IPS DF 6.9 (cell line): ENCODE data around the gene POR.

ENCODE experiments used
- DNase-seq: peaks from one replicate; pipeline ENCODE4 v3.0.0-alpha.2; 2013; ENCODE audit warnings: low read depth, low spot score
- H3K27ac ChIP-seq: one replicate; pipeline ENCODE4 v1.5.1; 2013; ENCODE audit warnings: low read length, control low read depth
- H3K27me3 ChIP-seq: 2 replicates; pipeline ENCODE4 v1.6.1; 2013; ENCODE audit warnings: mild to moderate bottlenecking, low read length; ENCODE audit not compliant: control insufficient read depth, insufficient read depth
- H3K36me3 ChIP-seq: 2 replicates; pipeline ENCODE4 v1.6.1; 2013; ENCODE audit warnings: low read length; ENCODE audit not compliant: control insufficient read depth, insufficient read depth
- H3K4me1 ChIP-seq: 2 replicates; pipeline ENCODE4 v1.6.1; 2013; ENCODE audit warnings: low read length; ENCODE audit not compliant: control insufficient read depth, insufficient read depth
- H3K4me3 ChIP-seq: 2 replicates; pipeline ENCODE4 v1.5.1; 2013; ENCODE audit warnings: mild to moderate bottlenecking, low read length
- H3K9me3 ChIP-seq: 2 replicates; pipeline ENCODE4 v1.6.1; 2013; ENCODE audit warnings: low read length, inconsistent platforms; ENCODE audit not compliant: control insufficient read depth, insufficient read depth
- WGBS: extraction: QIAGEN DNeasy Blood & Tissue Kit; methylation state at CpG from one replicate; pipeline ENCODE4 v1.1.7; 2013; ENCODE audit warnings: mixed read lengths, missing lambda C conversion rate; ENCODE audit not compliant: insufficient read length, insufficient coverage; 5-methylcytosine and 5-hydroxymethylcytosine counted together

The POR gene

DNA sequence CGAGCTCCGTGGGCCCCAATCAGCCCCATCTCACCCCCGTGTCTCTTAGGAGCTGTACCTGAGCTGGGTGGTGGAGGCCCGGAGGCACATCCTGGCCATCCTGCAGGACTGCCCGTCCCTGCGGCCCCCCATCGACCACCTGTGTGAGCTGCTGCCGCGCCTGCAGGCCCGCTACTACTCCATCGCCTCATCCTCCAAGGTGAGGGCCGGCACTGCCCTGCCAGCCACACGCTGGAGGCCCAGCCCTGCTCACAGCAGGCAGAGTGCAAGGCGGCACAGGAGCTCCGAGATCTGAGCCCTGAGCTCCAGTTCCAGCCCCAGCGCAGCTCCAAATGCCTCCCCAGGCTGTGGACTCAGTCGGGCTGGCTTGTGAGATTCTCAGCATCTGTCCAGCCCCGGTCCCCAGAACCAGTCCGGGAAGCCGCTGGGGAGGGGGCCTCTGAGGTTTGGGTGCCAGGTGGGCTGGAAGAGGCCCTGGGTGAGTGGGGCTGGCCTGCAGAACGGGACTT is 70.1 kb downstream of the POR start:
- Histone ChIP-seq H3K27ac (no peak overlapping the region), H3K4me1 (peaks cover 10% of the 10 kb centered on the region), H3K9me3 (no peaks in the 10 kb centered on the region), H3K4me3 (no peak overlapping the region), H3K36me3 (peaks cover 59% of the 10 kb centered on the region), H3K27me3 (no peaks in the 10 kb centered on the region)
- DNase-seq, result no peak
- no CpG with 5 or more reads among the region's 21 CpGs for WGBS

GRCh38 chr7:75985518-75986146 is 70.7 kb downstream of the POR start:
- Histone ChIP-seq H3K36me3 (peaks cover 55% of the 10 kb centered on the region), H3K27me3 (no peaks in the 10 kb centered on the region), H3K27ac (no peak overlapping the region), H3K9me3 (no peaks in the 10 kb centered on the region), H3K4me1 (peaks cover 11% of the 10 kb centered on the region), H3K4me3 (no peak overlapping the region)
- no peak for DNase-seq
- WGBS, result no CpG with 5 or more reads among the region's 41 CpGs

- Histone ChIP-seq H3K4me1 (peaks cover 14% of the 10 kb centered on the region), H3K36me3 (peaks cover 48% of the 10 kb centered on the region), H3K27me3 (no peaks in the 10 kb centered on the region), H3K9me3 (no peaks in the 10 kb centered on the region), H3K4me3 (no peak overlapping the region), H3K27ac (no peak overlapping the region)
- no CpG with 5 or more reads among the region's 20 CpGs for WGBS
- no peak for DNase-seq
Measured at GRCh38 chr7:75986147-75986781, 71.3 kb downstream of the POR start.

DNA sequence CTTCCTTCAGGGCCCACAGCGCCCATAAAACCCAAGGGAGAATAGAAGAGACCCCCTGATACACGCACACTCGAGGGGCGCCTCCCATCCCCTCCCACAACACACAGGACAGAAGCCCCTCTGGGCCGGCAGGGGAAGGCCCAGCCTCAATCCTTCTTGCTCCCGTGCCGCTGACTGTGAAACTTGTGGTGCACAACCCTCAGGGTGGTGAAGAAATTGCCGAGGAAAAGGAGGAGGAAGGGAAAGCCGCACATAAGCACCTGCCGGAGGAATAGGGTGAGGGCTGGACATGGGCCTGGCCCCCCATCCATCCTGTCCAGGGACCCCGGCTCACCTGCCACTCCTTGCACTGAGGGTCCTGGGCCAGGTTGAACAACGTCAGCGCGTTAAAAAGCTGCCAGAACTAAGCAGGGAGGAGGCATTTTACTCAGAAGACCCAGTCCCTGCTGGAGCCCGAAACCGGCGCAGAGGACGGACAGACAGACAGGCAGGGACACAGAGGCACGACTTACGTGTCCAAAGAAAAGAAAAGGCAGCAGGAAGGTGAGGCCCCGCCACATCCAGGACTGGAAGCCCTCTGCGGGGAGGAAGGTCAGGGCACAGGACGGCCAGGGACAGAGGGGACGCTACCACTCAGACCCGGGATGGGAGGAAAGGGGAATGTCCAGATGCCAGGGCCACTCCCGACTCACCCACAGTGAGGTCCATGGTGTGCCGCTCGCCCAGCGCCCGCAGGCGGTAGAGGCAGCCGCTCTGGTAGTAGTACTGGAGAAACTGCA is 72.3 kb downstream of the POR start:
- no peaks in the 10 kb centered on the region for H3K9me3 ChIP-seq
- H3K27me3 ChIP-seq, result no peaks in the 10 kb centered on the region
- H3K36me3 ChIP-seq, result peaks cover 39% of the 10 kb centered on the region
- WGBS, result no CpG with 5 or more reads among the region's 32 CpGs
- H3K4me3 ChIP-seq, result no peak overlapping the region
- peaks cover 14% of the 10 kb centered on the region for H3K4me1 ChIP-seq
- H3K27ac ChIP-seq, result no peak overlapping the region
- DNase-seq, result no peak

GRCh38 chr7:75987805-75988567 is 73.0 kb downstream of the POR start:
- no peak overlapping the region for H3K4me3 ChIP-seq
- no peak for DNase-seq
- no peaks in the 10 kb centered on the region for H3K9me3 ChIP-seq
- H3K36me3 ChIP-seq, result peaks cover 37% of the 10 kb centered on the region
- no peak overlapping the region for H3K27ac ChIP-seq
- peaks cover 14% of the 10 kb centered on the region for H3K4me1 ChIP-seq
- WGBS, result no CpG with 5 or more reads among the region's 30 CpGs
- H3K27me3 ChIP-seq, result no peaks in the 10 kb centered on the region

DNA sequence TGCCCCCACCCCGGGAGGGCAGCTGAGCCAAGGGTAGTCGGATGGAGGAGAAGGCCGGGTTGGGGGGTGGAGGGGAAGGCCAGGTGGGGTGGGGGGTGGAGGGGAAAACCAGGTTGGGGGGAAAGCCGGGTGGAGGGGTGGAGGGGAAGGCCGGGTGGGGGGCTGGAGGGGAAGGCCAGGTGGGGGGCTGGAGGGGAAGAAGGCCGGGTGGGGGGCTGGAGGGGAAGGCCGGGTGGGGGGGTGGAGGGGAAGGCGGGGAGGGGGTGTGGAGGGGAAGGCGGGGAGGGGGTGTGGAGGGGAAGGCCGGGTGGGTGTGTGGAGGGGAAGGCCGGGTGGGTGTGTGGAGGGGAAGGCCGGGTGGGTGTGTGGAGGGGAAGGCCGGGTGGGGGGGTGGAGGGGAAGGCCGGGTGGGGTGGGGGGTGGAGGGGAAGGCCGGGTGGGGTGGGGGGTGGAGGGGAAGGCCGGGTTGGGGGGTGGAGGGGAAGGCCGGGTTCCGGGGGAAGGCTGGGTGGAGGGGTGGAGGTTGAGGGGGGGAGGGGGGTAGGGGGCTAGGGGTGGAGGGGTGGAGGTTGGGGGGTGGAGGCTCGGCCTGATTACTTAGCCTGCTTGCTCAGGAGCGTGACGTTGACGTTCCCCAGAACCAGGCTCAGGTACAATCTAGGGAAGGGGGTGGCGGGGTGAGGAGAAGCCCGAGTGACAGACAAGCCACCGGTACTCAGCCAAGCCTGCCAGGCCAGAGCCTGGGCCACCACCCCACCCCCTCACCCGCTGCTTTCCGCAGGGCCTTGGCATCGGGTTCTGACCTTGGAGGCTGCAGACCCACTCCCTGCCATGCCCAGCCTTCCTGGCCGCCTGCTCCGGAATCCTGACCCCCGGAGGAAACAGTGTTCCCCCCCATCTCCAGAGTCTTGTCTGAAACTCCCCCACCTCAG is 73.9 kb downstream of the POR start:
- H3K9me3 ChIP-seq, result no peaks in the 10 kb centered on the region
- H3K36me3 ChIP-seq, result peaks cover 32% of the 10 kb centered on the region
- no CpG with 5 or more reads among the region's 31 CpGs for WGBS
- DNase-seq, result no peak
- no peak overlapping the region for H3K27ac ChIP-seq
- no peaks in the 10 kb centered on the region for H3K27me3 ChIP-seq
- no peak overlapping the region for H3K4me3 ChIP-seq
- H3K4me1 ChIP-seq, result peaks cover 14% of the 10 kb centered on the region

GRCh38 chr7:75989500-75990388 is 74.8 kb downstream of the POR start:
- Histone ChIP-seq H3K27me3 (no peaks in the 10 kb centered on the region), H3K27ac (no peak overlapping the region), H3K36me3 (peaks cover 26% of the 10 kb centered on the region), H3K4me3 (no peak overlapping the region), H3K4me1 (peaks cover 14% of the 10 kb centered on the region), H3K9me3 (no peaks in the 10 kb centered on the region)
- no peak for DNase-seq
- no CpG with 5 or more reads among the region's 21 CpGs for WGBS

DNA sequence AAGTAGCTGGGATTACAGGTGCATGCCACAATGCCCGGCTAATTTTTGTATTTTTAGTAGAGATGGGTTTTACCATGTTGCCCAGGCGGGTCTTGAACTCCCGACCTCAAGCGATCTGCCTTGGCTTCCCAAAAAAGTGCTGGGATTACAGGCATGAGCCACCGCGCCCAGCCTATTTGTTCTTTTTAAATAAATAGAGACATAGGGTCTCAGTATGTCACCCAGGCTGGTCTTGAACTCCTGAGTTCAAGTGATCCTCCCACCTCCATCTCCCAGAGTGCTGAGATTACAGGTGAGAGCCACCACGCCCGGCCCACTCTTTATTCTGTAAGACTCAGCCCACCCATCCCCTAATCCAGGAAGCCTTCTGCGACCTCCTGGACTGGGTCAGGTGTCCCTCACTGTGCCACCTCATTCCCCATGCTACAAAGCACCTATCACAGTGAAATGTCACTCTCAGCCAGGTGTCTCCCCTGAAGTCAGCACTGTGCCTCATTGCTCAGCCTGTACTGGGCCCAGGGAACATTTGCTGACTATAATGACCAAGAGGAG is 76.7 kb downstream of the POR start:
- no CpG with 5 or more reads among the region's 9 CpGs for WGBS

More for the DNA sequence above, 76.7 kb downstream of the POR start:
- Histone ChIP-seq H3K27me3 (no peaks in the 10 kb centered on the region), H3K36me3 (peaks cover 9% of the 10 kb centered on the region; the same call in 1 of the 2 replicates), H3K9me3 (no peaks in the 10 kb centered on the region), H3K4me1 (peaks cover 14% of the 10 kb centered on the region), H3K27ac (no peak overlapping the region), H3K4me3 (no peak overlapping the region)
- no peak for DNase-seq
